Activated B cell treated with CpG ODN at 0.5 μM for 24 hours (primary cell): ENCODE data around the gene VEGFC. TPM values are rescaled to one million over a fixed set of nuclear protein-coding genes. Genes with fewer than 3 reads are reported as not detected.

ENCODE experiments used
- ATAC-seq: fragments of 200-7000 bp; cut with Tn5 transposase; one replicate; pipeline ENCODE4 v1.10.0; 2021; ENCODE audit warnings: low read depth, mild to moderate bottlenecking, moderate library complexity
- CTCF ChIA-PET: fragments of 350-600 bp; sonication (Branson Sonifier 250); formaldehyde crosslinking; loops from one replicate; lab custom pipeline; 2021; ENCODE audit warnings: antibody characterized with exemption; lab: Charles Lee
- POLR2A ChIA-PET: fragments of 350-600 bp; sonication (Branson Sonifier 250); formaldehyde crosslinking; loops from one replicate; lab custom pipeline; 2021; ENCODE audit warnings: antibody characterized with exemption; lab: Charles Lee
- DNase-seq: peaks from one replicate; pipeline ENCODE4 v3.0.0; 2022
- H3K27ac Mint-ChIP-seq: one replicate; pipeline ENCODE4 v1.8.0; 2020; ENCODE audit warnings: mixed read lengths
- H3K27me3 Mint-ChIP-seq: one replicate; pipeline ENCODE4 v1.8.0; 2021; ENCODE audit warnings: mixed read lengths
- H3K36me3 Mint-ChIP-seq: one replicate; pipeline ENCODE4 v1.8.0; 2021; ENCODE audit warnings: low read depth, mixed read lengths
- H3K4me1 Mint-ChIP-seq: one replicate; pipeline ENCODE4 v1.8.0; 2021; ENCODE audit warnings: mixed read lengths
- H3K4me3 Mint-ChIP-seq: one replicate; pipeline ENCODE4 v1.8.0; 2020; ENCODE audit warnings: mild to moderate bottlenecking, mixed read lengths
- H3K9me3 Mint-ChIP-seq: one replicate; pipeline ENCODE4 v1.8.0; 2020; ENCODE audit warnings: mixed read lengths
- CTCF ChIP-seq: fragments of 200-600 bp; IDR thresholded peaks from one replicate; pipeline ENCODE4 v1.8.0; 2022; ENCODE audit warnings: antibody characterized with exemption, mild to moderate bottlenecking
- intact Hi-C: fragments of 100-400 bp; cut with micrococcal nuclease; formaldehyde crosslinking; loops from one replicate; pipeline ENCODE4 v1.15.1; 2024
- total RNA-seq: library from RNA; stranded (reverse); gene quantifications from 2 replicates; pipeline ENCODE4 v1.2.3, GENCODE V29; 2022

The VEGFC gene
- total RNA-seq, 1 donor from 2014 or later, result not detected

- ChIA-PET CTCF (no interaction called here), POLR2A (no interaction called here)
- Mint-ChIP-seq H3K36me3 (no peaks in the 10 kb centered on the region), H3K27ac (no peak overlapping the region), H3K4me3 (no peak overlapping the region), H3K9me3 (no peaks in the 10 kb centered on the region), H3K4me1 (no peaks in the 10 kb centered on the region), H3K27me3 (no peaks in the 10 kb centered on the region)
- TF ChIP-seq CTCF, result no peak
- DNase-seq (no peak), ATAC-seq (no peak)
- intact Hi-C loops, result no loop called here
These were observed 34.4 kb downstream of the VEGFC start for GRCh38 chr4:176758323-176758722.

- no peaks in the 10 kb centered on the region for H3K36me3 Mint-ChIP-seq
- ChIA-PET POLR2A (no interaction called here), CTCF (no interaction called here)
- no peak for TF ChIP-seq CTCF
- intact Hi-C loops, result no loop called here
- H3K4me3 Mint-ChIP-seq, result no peak overlapping the region
- no peak overlapping the region for H3K27ac Mint-ChIP-seq
- ATAC-seq, result no peak
- no peaks in the 10 kb centered on the region for H3K9me3 Mint-ChIP-seq
- H3K27me3 Mint-ChIP-seq, result no peaks in the 10 kb centered on the region
- no peaks in the 10 kb centered on the region for H3K4me1 Mint-ChIP-seq
- DNase-seq, result no peak
These were observed 37.1 kb downstream of the VEGFC start for GRCh38 chr4:176755613-176756012.

- TF ChIP-seq CTCF, result no peak
- DNase-seq, result no peak
- H3K27me3 Mint-ChIP-seq, result no peaks in the 10 kb centered on the region
- no peaks in the 10 kb centered on the region for H3K9me3 Mint-ChIP-seq
- H3K4me3 Mint-ChIP-seq, result no peak overlapping the region
- no peak for ATAC-seq
- H3K27ac Mint-ChIP-seq, result no peak overlapping the region
- ChIA-PET CTCF (no interaction called here), POLR2A (no interaction called here)
- intact Hi-C loops, result no loop called here
- H3K36me3 Mint-ChIP-seq, result no peaks in the 10 kb centered on the region
- H3K4me1 Mint-ChIP-seq, result no peaks in the 10 kb centered on the region
These were observed 37.7 kb downstream of the VEGFC start for GRCh38 chr4:176755001-176755400.

GRCh38 chr4:176753049-176753448 is 39.7 kb downstream of the VEGFC start:
- H3K27ac Mint-ChIP-seq, result no peak overlapping the region
- ChIA-PET CTCF (no interaction called here), POLR2A (no interaction called here)
- no peak for TF ChIP-seq CTCF
- H3K4me1 Mint-ChIP-seq, result no peaks in the 10 kb centered on the region
- no peak for DNase-seq
- no peaks in the 10 kb centered on the region for H3K36me3 Mint-ChIP-seq
- no peak for ATAC-seq
- no peaks in the 10 kb centered on the region for H3K27me3 Mint-ChIP-seq
- no peaks in the 10 kb centered on the region for H3K9me3 Mint-ChIP-seq
- no peak overlapping the region for H3K4me3 Mint-ChIP-seq
- intact Hi-C loops, result no loop called here

GRCh38 chr4:176752191-176752749 is 40.5 kb downstream of the VEGFC start:
- ChIA-PET POLR2A (no interaction called here), CTCF (no interaction called here)
- DNase-seq, result no peak
- H3K4me3 Mint-ChIP-seq, result no peak overlapping the region
- no peaks in the 10 kb centered on the region for H3K36me3 Mint-ChIP-seq
- intact Hi-C loops, result no loop called here
- no peak for TF ChIP-seq CTCF
- H3K27me3 Mint-ChIP-seq, result no peaks in the 10 kb centered on the region
- H3K9me3 Mint-ChIP-seq, result no peaks in the 10 kb centered on the region
- H3K27ac Mint-ChIP-seq, result no peak overlapping the region
- no peak for ATAC-seq
- H3K4me1 Mint-ChIP-seq, result no peaks in the 10 kb centered on the region
